Measurements from ENCODE around the gene EFNA2.

Gene EFNA2

GRCh38 chr19:1322198-1322981 is 36.7 kb downstream of the EFNA2 start:
- H3K4me3 ChIP-seq (ENCODE audit: low read length): no peak overlapping the region
- no peaks in the 10 kb centered on the region for H3F3A ChIP-seq (ENCODE audit: control insufficient read depth, insufficient read depth)
- no peaks in the 10 kb centered on the region for H3K4me1 ChIP-seq (ENCODE audit: control insufficient read depth, low read length)
- no peak for TF ChIP-seq EZH2phosphoT487 (IDR thresholded peaks at IDR 0.05; ENCODE audit: borderline replicate concordance, low read length)
- TF ChIP-seq CTCF (IDR thresholded peaks at IDR 0.05; ENCODE audit: low read depth, low read length, poor library complexity, severe bottlenecking): no peak
- no peak overlapping the region for H3K4me2 ChIP-seq (ENCODE audit: low read length)
- H3K9me2 ChIP-seq (replicated peaks; ENCODE audit: control insufficient read depth, low read length): no peaks in the 10 kb centered on the region
- H3K27me3 ChIP-seq (ENCODE audit: control insufficient read depth, low read length): peaks cover 38% of the 10 kb centered on the region
- no peaks in the 10 kb centered on the region for H3K79me2 ChIP-seq (ENCODE audit: control insufficient read depth, low read length)
- H3K36me3 ChIP-seq (ENCODE audit: control insufficient read depth, low read length): no peaks in the 10 kb centered on the region
- H4K20me1 ChIP-seq (ENCODE audit: control insufficient read depth, insufficient read depth, low read depth, low read length): no peaks in the 10 kb centered on the region
- H3K27ac ChIP-seq (ENCODE audit: low read depth, low read length): no peak overlapping the region
- no peaks in the 10 kb centered on the region for H3K9me3 ChIP-seq (ENCODE audit: control insufficient read depth, insufficient read depth, low read length)

- TF ChIP-seq CTCF (IDR thresholded peaks at IDR 0.05; ENCODE audit: low read depth, low read length, poor library complexity, severe bottlenecking): no peak
- no peak for TF ChIP-seq EZH2phosphoT487 (IDR thresholded peaks at IDR 0.05; ENCODE audit: borderline replicate concordance, low read length)
- H3K36me3 ChIP-seq (ENCODE audit: control insufficient read depth, low read length): no peaks in the 10 kb centered on the region
Measured at GRCh38 chr19:1324249-1324805, 38.7 kb downstream of the EFNA2 start.

GRCh38 chr19:1324806-1325567 is 39.3 kb downstream of the EFNA2 start:
- H3K79me2 ChIP-seq (ENCODE audit: control insufficient read depth, low read length): no peaks in the 10 kb centered on the region
- H3K9me2 ChIP-seq (replicated peaks; ENCODE audit: control insufficient read depth, low read length): no peaks in the 10 kb centered on the region
- no peaks in the 10 kb centered on the region for H3K36me3 ChIP-seq (ENCODE audit: control insufficient read depth, low read length)
- H3K4me3 ChIP-seq (ENCODE audit: low read length): no peak overlapping the region
- H3K9me3 ChIP-seq (ENCODE audit: control insufficient read depth, insufficient read depth, low read length): no peaks in the 10 kb centered on the region
- no peaks in the 10 kb centered on the region for H3K4me1 ChIP-seq (ENCODE audit: control insufficient read depth, low read length)
- TF ChIP-seq CTCF (IDR thresholded peaks at IDR 0.05; ENCODE audit: low read depth, low read length, poor library complexity, severe bottlenecking) (no peak), EZH2phosphoT487 (IDR thresholded peaks at IDR 0.05; ENCODE audit: borderline replicate concordance, low read length) (no peak)
- H4K20me1 ChIP-seq (ENCODE audit: control insufficient read depth, insufficient read depth, low read depth, low read length): no peaks in the 10 kb centered on the region
- no peak overlapping the region for H3K27ac ChIP-seq (ENCODE audit: low read depth, low read length)
- H3F3A ChIP-seq (ENCODE audit: control insufficient read depth, insufficient read depth): no peaks in the 10 kb centered on the region
- no peak overlapping the region for H3K4me2 ChIP-seq (ENCODE audit: low read length)
- H3K27me3 ChIP-seq (ENCODE audit: control insufficient read depth, low read length): peaks cover 24% of the 10 kb centered on the region

More at GRCh38 chr19:1324249-1324805, 38.7 kb downstream of the EFNA2 start:
- no peaks in the 10 kb centered on the region for H3K79me2 ChIP-seq (ENCODE audit: control insufficient read depth, low read length)
- H3F3A ChIP-seq (ENCODE audit: control insufficient read depth, insufficient read depth): no peaks in the 10 kb centered on the region
- peaks cover 24% of the 10 kb centered on the region for H3K27me3 ChIP-seq (ENCODE audit: control insufficient read depth, low read length)
- H3K9me2 ChIP-seq (replicated peaks; ENCODE audit: control insufficient read depth, low read length): no peaks in the 10 kb centered on the region
- H3K27ac ChIP-seq (ENCODE audit: low read depth, low read length): no peak overlapping the region
- no peak overlapping the region for H3K4me3 ChIP-seq (ENCODE audit: low read length)
- H4K20me1 ChIP-seq (ENCODE audit: control insufficient read depth, insufficient read depth, low read depth, low read length): no peaks in the 10 kb centered on the region
- no peaks in the 10 kb centered on the region for H3K9me3 ChIP-seq (ENCODE audit: control insufficient read depth, insufficient read depth, low read length)
- H3K4me2 ChIP-seq (ENCODE audit: low read length): no peak overlapping the region
- H3K4me1 ChIP-seq (ENCODE audit: control insufficient read depth, low read length): no peaks in the 10 kb centered on the region

Measured in DOHH2 (cell line).